ENCODE results near the gene TNFRSF12A. TPM values are rescaled to one million over a fixed set of nuclear protein-coding genes. Genes with fewer than 3 reads are reported as not detected.

Gene TNFRSF12A
- total and polyA plus RNA-seq, 2 of the 13 experiments (the other 11 are each of a cell fraction or from before 2014, with no cell fraction given): 61.9 to 66.0 TPM

DNA sequence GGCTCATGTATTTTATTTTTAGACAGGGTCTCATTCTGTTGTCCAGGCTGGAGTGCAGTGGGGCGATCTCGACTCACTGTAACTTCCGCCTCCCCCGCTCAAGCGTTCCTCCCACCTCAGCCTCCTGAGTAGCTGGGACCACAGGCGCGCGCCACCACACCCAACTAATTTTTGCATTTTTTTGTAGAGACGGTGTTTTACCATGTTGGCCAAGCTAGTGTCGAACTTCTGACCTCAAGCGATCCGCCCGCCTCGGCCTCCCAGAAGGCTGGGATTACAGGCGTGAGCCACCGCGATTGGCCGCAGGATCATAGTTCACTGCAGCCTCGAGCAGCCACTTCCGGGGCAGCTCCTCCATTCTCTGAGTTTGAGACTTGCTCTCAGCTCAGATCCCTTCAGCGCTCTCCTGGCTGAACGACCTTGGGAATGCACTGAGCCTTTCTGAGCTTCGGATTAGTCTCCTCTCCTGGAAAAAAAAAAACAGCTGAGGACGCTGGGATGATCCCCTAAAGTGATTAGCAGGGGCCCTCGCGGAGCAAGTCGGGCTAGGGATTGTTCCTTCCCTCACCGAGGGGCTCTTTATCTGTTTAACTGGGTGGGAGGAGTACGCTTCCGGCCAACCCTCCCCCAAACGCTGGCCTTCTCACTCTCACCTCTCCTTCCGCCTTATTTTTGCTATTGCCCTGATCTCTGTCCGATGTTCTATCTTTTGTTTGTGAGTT, 38.8 kb upstream of the TNFRSF12A start (continued):
- TF ChIP-seq, protein P1, sequence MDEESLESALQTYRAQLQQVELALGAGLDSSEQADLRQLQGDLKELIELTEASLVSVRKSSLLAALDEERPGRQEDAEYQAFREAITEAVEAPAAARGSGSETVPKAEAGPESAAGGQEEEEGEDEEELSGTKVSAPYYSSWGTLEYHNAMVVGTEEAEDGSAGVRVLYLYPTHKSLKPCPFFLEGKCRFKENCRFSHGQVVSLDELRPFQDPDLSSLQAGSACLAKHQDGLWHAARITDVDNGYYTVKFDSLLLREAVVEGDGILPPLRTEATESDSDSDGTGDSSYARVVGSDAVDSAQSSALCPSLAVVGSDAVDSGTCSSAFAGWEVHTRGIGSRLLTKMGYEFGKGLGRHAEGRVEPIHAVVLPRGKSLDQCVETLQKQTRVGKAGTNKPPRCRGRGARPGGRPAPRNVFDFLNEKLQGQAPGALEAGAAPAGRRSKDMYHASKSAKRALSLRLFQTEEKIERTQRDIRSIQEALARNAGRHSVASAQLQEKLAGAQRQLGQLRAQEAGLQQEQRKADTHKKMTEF (CRISPR knock-in tag; IDR thresholded peaks at IDR 0.05): peak; percentile 57; the same call in 1 of the 2 replicates
- no peak for TF ChIP-seq ISX (CRISPR knock-in tag; conservative IDR thresholded peaks at IDR 0.05)
- no peak for TF ChIP-seq RARG (CRISPR knock-in tag; IDR thresholded peaks at IDR 0.05; ENCODE audit: low read depth)
- TF ChIP-seq ZSCAN29 (CRISPR knock-in tag; conservative IDR thresholded peaks at IDR 0.05): 0 out of 2 replicates have a peak, but pooled peaks have one; percentile 46
- peak; percentile 65 for TF ChIP-seq PITX1 (CRISPR knock-in tag; IDR thresholded peaks at IDR 0.05)
- TF ChIP-seq MXD1 (CRISPR knock-in tag; IDR thresholded peaks at IDR 0.05): peak; percentile 55; the same call in 1 of the 2 replicates
- peak; percentile 47; the same call in 1 of the 2 replicates for TF ChIP-seq MED1 (CRISPR knock-in tag; IDR thresholded peaks at IDR 0.05)
- TF ChIP-seq ZNF563 (CRISPR knock-in tag; IDR thresholded peaks at IDR 0.05): peak; percentile 53; the same call in 1 of the 2 replicates
- TF ChIP-seq RBM39 (IDR thresholded peaks at IDR 0.05; ENCODE audit: low read depth, low read length, poor library complexity, severe bottlenecking): no peak
- TF ChIP-seq ZNF331 (CRISPR knock-in tag; IDR thresholded peaks at IDR 0.05): peak; percentile 23; the same call in 1 of the 2 replicates
- TF ChIP-seq SP1 (IDR thresholded peaks at IDR 0.05): no peak
- peak; percentile 17; the same call in 1 of the 2 replicates for TF ChIP-seq SP1 (CRISPR knock-in tag; IDR thresholded peaks at IDR 0.05)
- TF ChIP-seq ZNF317 (CRISPR knock-in tag; IDR thresholded peaks at IDR 0.05): peak; percentile 14; the same call in 1 of the 2 replicates
- 0 out of 2 replicates have a peak, but pooled peaks have one; percentile 2 for TF ChIP-seq ELF4 (CRISPR knock-in tag; IDR thresholded peaks at IDR 0.05; ENCODE audit: borderline replicate concordance)
- no peak for TF ChIP-seq ATF1 (CRISPR knock-in tag; IDR thresholded peaks at IDR 0.05)
- TF ChIP-seq ZEB1 (IDR thresholded peaks at IDR 0.05; ENCODE audit: insufficient replicate concordance, low read depth): no peak
- peak; percentile 60; the same call in 1 of the 2 replicates for TF ChIP-seq ZNF770 (CRISPR knock-in tag; IDR thresholded peaks at IDR 0.05)
- TF ChIP-seq ZNF124 (CRISPR knock-in tag; IDR thresholded peaks at IDR 0.05): no peak
- TF ChIP-seq ZNF644 (CRISPR knock-in tag; IDR thresholded peaks at IDR 0.05; ENCODE audit: low read depth): no peak; the same call in 1 of the 2 replicates
- no peak for TF ChIP-seq ZNF343 (CRISPR knock-in tag; IDR thresholded peaks at IDR 0.05)
- TF ChIP-seq TGIF2 (CRISPR knock-in tag; IDR thresholded peaks at IDR 0.05): 0 out of 2 replicates have a peak, but pooled peaks have one; percentile 40
- TF ChIP-seq MIER3 (CRISPR knock-in tag; IDR thresholded peaks at IDR 0.05; ENCODE audit: borderline replicate concordance): no peak
- 0 out of 2 replicates have a peak, but pooled peaks have one; percentile 26 for TF ChIP-seq ZNF430 (CRISPR knock-in tag; IDR thresholded peaks at IDR 0.05)
- no peak for TF ChIP-seq SRSF9 (IDR thresholded peaks at IDR 0.05; ENCODE audit: borderline replicate concordance, insufficient read depth, low read depth, low read length, poor library complexity, severe bottlenecking)

Measured in HepG2 (cell line).